HepG2 (cell line): ENCODE data around the gene SNAPC4. TPM values are rescaled to one million over a fixed set of nuclear protein-coding genes. Genes with fewer than 3 reads are reported as not detected.

ENCODE experiments used
- ATAC-seq: fragments of 200-7000 bp; cut with Tn5 transposase; 3 replicates; pipeline ENCODE4 v1.9.1; 2020; ENCODE audit warnings: mild to moderate bottlenecking, moderate library complexity
- BruUV-seq: library from RNA; stranded (reverse); fragments of 400-500 nt; replicated peaks from 2 replicates; lab custom pipeline; 2021; lab: Mats Ljungman, UMichigan
- CTCF ChIA-PET: fragments of 300-600 bp; formaldehyde crosslinking; extraction: SDS; loops from one replicate; lab custom pipeline; 2021; ENCODE audit warnings: low total read pairs, inconsistent platforms, low intra/inter-chr PET ratio; lab: Yijun Ruan, JAX
- POLR2A ChIA-PET: fragments of 350-600 bp; sonication (Branson Sonifier 250); formaldehyde crosslinking; loops from one replicate; lab custom pipeline; 2020; ENCODE audit warnings: antibody characterized with exemption, inconsistent platforms; lab: Yijun Ruan, JAX
- DNase-seq: peaks from one replicate; pipeline ENCODE4 v3.0.0-alpha.2; 2015; ENCODE audit warnings: low spot score
- FAIRE-seq: peaks from 3 replicates; lab custom pipeline; 2011; peaks lifted over from hg19 to GRCh38; lab: Jason Lieb, UNC
- H2AFZ ChIP-seq: one replicate; pipeline ENCODE4 v1.6.1; 2011; ENCODE audit warnings: low read length, inconsistent platforms
- H3K27ac ChIP-seq: fragments of 300-600 bp; 3 replicates; pipeline ENCODE4 v1.8.0; 2011; ENCODE audit warnings: mixed run types, mild to moderate bottlenecking, mixed read lengths, low read length, inconsistent platforms; ENCODE audit not compliant: insufficient read depth; ENCODE audit errors: extremely low read length
- H3K27me3 ChIP-seq, 2 experiments: fragments of 200-600 bp in 1 of 2; 2 replicates in 1 of 2; 3 replicates in 1 of 2; pipeline versions ENCODE4 v1.6.0 to v1.8.0; 2011; ENCODE audit warnings: low read length in 2 of 2, mild to moderate bottlenecking in 2 of 2, moderate library complexity in 2 of 2, inconsistent platforms in 1 of 2; ENCODE audit not compliant: insufficient read depth in 2 of 2, control insufficient read depth in 1 of 2
- H3K36me3 ChIP-seq, 2 experiments: fragments of 200-600 bp in 1 of 2; replicated peaks in 1 of 2; 2 replicates in 1 of 2; 3 replicates in 1 of 2; pipeline versions ENCODE4 v1.5.1 to v1.8.0; 2011; ENCODE audit warnings: low read length in 2 of 2, inconsistent platforms in 1 of 2; ENCODE audit not compliant: insufficient read depth in 2 of 2, control insufficient read depth in 1 of 2
- H3K4me1 ChIP-seq: 2 replicates; pipeline ENCODE4 v1.5.1; 2012; ENCODE audit warnings: low read length, inconsistent platforms; ENCODE audit not compliant: insufficient read depth
- H3K4me2 ChIP-seq: 2 replicates; pipeline ENCODE4 v1.6.0; 2011; ENCODE audit warnings: low read depth, low read length, inconsistent platforms
- H3K4me3 ChIP-seq, 3 experiments: fragments of 200-600 bp in 1 of 3; sonication (generic), shearing (Covaris generic) in 1 of 3; replicated peaks in 1 of 3; 2 replicates each; pipeline ENCODE4 v1.5.1; 2011 to 2016; ENCODE audit warnings: low read length in 3 of 3, inconsistent platforms in 2 of 3, low read depth in 2 of 3, mild to moderate bottlenecking in 2 of 3, control low read depth in 1 of 3, mixed read lengths in 1 of 3; ENCODE audit not compliant: insufficient read depth in 1 of 3
- H3K79me2 ChIP-seq: one replicate; pipeline ENCODE4 v1.6.1; 2011; ENCODE audit warnings: low read length, inconsistent platforms; ENCODE audit not compliant: insufficient read depth
- H3K9ac ChIP-seq: 2 replicates; pipeline ENCODE4 v1.6.0; 2011; ENCODE audit warnings: mild to moderate bottlenecking, low read depth, low read length, inconsistent platforms; ENCODE audit not compliant: insufficient read depth
- H3K9me3 ChIP-seq: 2 replicates; pipeline ENCODE4 v1.5.1; 2012; ENCODE audit warnings: mild to moderate bottlenecking, low read length
- H4K20me1 ChIP-seq: 2 replicates; pipeline ENCODE4 v1.6.0; 2011; ENCODE audit warnings: inconsistent platforms, mild to moderate bottlenecking, low read length, moderate library complexity; ENCODE audit not compliant: insufficient read depth
- AGO2 ChIP-seq: fragments of 200-400 bp; formaldehyde crosslinking; optimal IDR thresholded peaks from 2 replicates; pipeline ENCODE3; 2017; ENCODE audit warnings: mild to moderate bottlenecking, low read depth, low read length, moderate library complexity
- ATM ChIP-seq: fragments of 450-650 bp; IDR thresholded peaks from 2 replicates; pipeline ENCODE4 v1.7.1; 2017; ENCODE audit warnings: mild to moderate bottlenecking, borderline replicate concordance
- ETS1 ChIP-seq: sonication (generic); formaldehyde crosslinking; IDR thresholded peaks from 2 replicates; pipeline ENCODE4 v1.4.0; 2020; ENCODE audit warnings: missing genetic modification reagents
- GPN1 ChIP-seq: sonication (generic); formaldehyde crosslinking; IDR thresholded peaks from 2 replicates; pipeline ENCODE4 v1.5.1; 2020; ENCODE audit warnings: missing genetic modification reagents, borderline replicate concordance
- HMGA1 ChIP-seq: sonication (generic); formaldehyde crosslinking; conservative IDR thresholded peaks from 2 replicates; pipeline ENCODE4 v1.4.0; 2020; ENCODE audit warnings: missing genetic modification reagents
- JUNB ChIP-seq: sonication (generic); formaldehyde crosslinking; IDR thresholded peaks from 2 replicates; pipeline ENCODE4 v1.8.0; 2022; ENCODE audit warnings: missing genetic modification reagents, mild to moderate bottlenecking, borderline replicate concordance
- PHF20 ChIP-seq: sonication (generic); formaldehyde crosslinking; IDR thresholded peaks from 2 replicates; pipeline ENCODE4 v1.5.0; 2020; ENCODE audit warnings: mild to moderate bottlenecking, missing genetic modification reagents
- RXRA ChIP-seq: sonication (generic); formaldehyde crosslinking; IDR thresholded peaks from 2 replicates; pipeline ENCODE4 v1.5.1; 2020; ENCODE audit warnings: missing genetic modification reagents
- SIN3B ChIP-seq: fragments of 150-350 bp; IDR thresholded peaks from 2 replicates; pipeline ENCODE4 v1.6.1; 2014; ENCODE audit warnings: low read length
- TBX3 ChIP-seq: fragments of 450-650 bp; IDR thresholded peaks from 2 replicates; pipeline ENCODE4 v1.6.1; 2017; ENCODE audit warnings: antibody characterized with exemption, mild to moderate bottlenecking, inconsistent platforms, borderline replicate concordance
- TCF7L2 ChIP-seq: IDR thresholded peaks from 2 replicates; pipeline ENCODE4 v1.6.1; 2011; ENCODE audit warnings: mild to moderate bottlenecking, low read depth, low read length, moderate library complexity
- THAP11 ChIP-seq: IDR thresholded peaks from 2 replicates; pipeline ENCODE4 v1.6.1; 2016; ENCODE audit warnings: missing biosample characterization, missing genetic modification reagents
- XRCC5 ChIP-seq: fragments of 200-400 bp; formaldehyde crosslinking; optimal IDR thresholded peaks from 2 replicates; pipeline ENCODE3; 2017; ENCODE audit warnings: mild to moderate bottlenecking, low read length
- ZBTB1 ChIP-seq: sonication (generic); formaldehyde crosslinking; IDR thresholded peaks from 2 replicates; pipeline ENCODE4 v1.4.0; 2020; ENCODE audit warnings: missing genetic modification reagents, borderline replicate concordance
- ZNF263 ChIP-seq: sonication (generic); formaldehyde crosslinking; IDR thresholded peaks from 2 replicates; pipeline ENCODE4 v1.4.0; 2020; ENCODE audit warnings: missing genetic modification reagents
- ZNF510 ChIP-seq: sonication (generic); formaldehyde crosslinking; IDR thresholded peaks from 2 replicates; pipeline ENCODE4 v1.4.0; 2020; ENCODE audit warnings: low read depth, mild to moderate bottlenecking, missing genetic modification reagents
- ZNF704 ChIP-seq: sonication (generic); formaldehyde crosslinking; IDR thresholded peaks from 2 replicates; pipeline ENCODE4 v1.8.1; 2023; ENCODE audit warnings: mild to moderate bottlenecking, inconsistent platforms, moderate library complexity, missing genetic modification reagents, borderline replicate concordance
- ZNF780A ChIP-seq: sonication (generic); formaldehyde crosslinking; IDR thresholded peaks from 2 replicates; pipeline ENCODE4 v1.8.0; 2022; ENCODE audit warnings: mild to moderate bottlenecking, missing genetic modification reagents, moderate library complexity
- ZNF792 ChIP-seq: IDR thresholded peaks from 2 replicates; pipeline ENCODE4 v1.6.1; 2016
- WGBS: methylation state at CpG from one replicate; pipeline ENCODE4 v1.1.6; 2017; ENCODE audit warnings: low lambda C conversion rate; 5-methylcytosine and 5-hydroxymethylcytosine counted together
- in situ Hi-C: cut with HindIII; loops from 2 replicates; pipeline ENCODE4 v1.10.0; 2017; ENCODE audit warnings: low pct_unique_long_range_greater_than_20kb; ENCODE audit not compliant: extremely low pct_ligation_motif_present
- intact Hi-C: fragments of 100-400 bp; cut with micrococcal nuclease; formaldehyde crosslinking; loops from one replicate; pipeline ENCODE4 v1.10.0; 2022; ENCODE audit not compliant: unreplicated experiment
- polyA plus RNA-seq, 8 experiments: library from polyadenylated mRNA; depleted of rRNA in 3 of 8; stranded (reverse) in 7 of 8; unstranded in 1 of 8; fragments of >200 nt; fragmentation: Illumina TruSeq in 4 of 8; extraction: Trizol in 4 of 8; gene quantifications; 2 replicates each; pipeline versions ENCODE4 v1.2.1 to v1.2.3, GENCODE V29; 2011 to 2016; ENCODE audit warnings: low read depth in 4 of 8, missing spikeins in 1 of 8, mixed read lengths in 1 of 8; ENCODE audit not compliant: insufficient read depth in 1 of 8
- total RNA-seq, 5 experiments: library from RNA; depleted of rRNA; stranded (reverse); fragments of >200 nt; fragmentation: Illumina TruSeq; extraction: Trizol; gene quantifications; 2 replicates each; pipeline ENCODE4 v1.2.3, GENCODE V29; 2016; ENCODE audit warnings: low read depth in 1 of 5

Gene SNAPC4
- total and polyA plus RNA-seq, 2 of the 13 experiments (the other 11 are each of a cell fraction or from before 2014, with no cell fraction given), result 2.0 to 6.0 TPM

- H3K4me1 ChIP-seq, result 0 out of 2 replicates have a peak, but pooled peaks cover 7% of the 10 kb centered on the region
- no peak overlapping the region for H2AFZ ChIP-seq
- in situ Hi-C loops (no loop called here), intact Hi-C loops (no loop called here)
- DNase-seq (no peak), ATAC-seq (no peak), FAIRE-seq (no peak)
- H3K4me3 ChIP-seq, result no peak overlapping the region
- no peak overlapping the region for H3K9ac ChIP-seq
- H3K9me3 ChIP-seq, result no peaks in the 10 kb centered on the region
- ChIA-PET POLR2A (interaction anchor here (1.3 kb wide), 1 partner anchor 19 kb away, joined by 3 read pairs; the partner anchor contains the start of gene DNLZ), CTCF (no interaction called here)
- no peak overlapping the region for H3K27ac ChIP-seq
- BruUV-seq, result no TSS peak
- H3K27me3 ChIP-seq, result no peaks in the 10 kb centered on the region
- peaks cover 22 to 48% of the 10 kb centered on the region in 2 experiments; a peak in 3 of 5 replicates for H3K36me3 ChIP-seq
- H3K4me2 ChIP-seq, result no peak overlapping the region
- H4K20me1 ChIP-seq, result no peaks in the 10 kb centered on the region
- TF ChIP-seq AGO2 (peak; percentile 42), ZNF792 (CRISPR knock-in tag) (no peak)
- TF ChIP-seq, all 625 proteins: peak for 1
- no peaks in the 10 kb centered on the region for H3K79me2 ChIP-seq
- WGBS, result 94% methylated on average over 19 of the region's 25 CpGs
Measured at GRCh38 chr9:136381966-136382513, 17.9 kb downstream of the SNAPC4 start.

DNA sequence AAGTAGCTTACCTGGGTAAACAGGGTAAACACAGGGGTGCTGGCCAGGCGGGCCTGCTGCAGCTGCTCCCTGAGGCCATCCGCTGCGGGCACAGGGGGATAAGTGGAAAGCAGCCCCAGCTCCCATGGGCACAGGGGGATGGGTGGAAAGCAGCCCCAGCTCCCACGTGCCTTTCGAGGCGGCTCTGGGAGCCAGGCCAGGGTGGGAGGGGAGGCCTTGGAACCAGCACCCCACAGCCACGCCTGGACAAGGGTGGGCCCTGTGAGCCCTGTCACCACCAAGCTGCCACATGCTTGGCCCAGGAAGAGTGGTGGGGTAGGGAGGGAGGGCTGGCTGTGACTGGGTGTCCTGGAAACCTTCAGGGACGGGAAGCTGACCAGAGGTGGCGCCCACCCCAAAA, 18.7 kb downstream of the SNAPC4 start:
- BruUV-seq, result no TSS peak
- CTCF ChIA-PET, result no interaction called here
- H3K4me1 ChIP-seq, result 0 out of 2 replicates have a peak, but pooled peaks cover 7% of the 10 kb centered on the region
- WGBS, result 96% methylated on average over 3 of the region's 9 CpGs
- no peak for ATAC-seq
- no peak overlapping the region for H3K9ac ChIP-seq
- H3K9me3 ChIP-seq, result no peaks in the 10 kb centered on the region
- intact Hi-C loops, result no loop called here
- H2AFZ ChIP-seq, result no peak overlapping the region
- H3K27me3 ChIP-seq, result no peaks in the 10 kb centered on the region
- peaks cover 20 to 45% of the 10 kb centered on the region in 2 experiments; a peak in 3 of 5 replicates for H3K36me3 ChIP-seq
- no peak overlapping the region for H3K4me3 ChIP-seq
- POLR2A ChIA-PET, result interaction anchor here (1.3 kb wide), 1 partner anchor 18 kb away, joined by 3 read pairs; the partner anchor contains the start of gene DNLZ
- H3K27ac ChIP-seq, result no peak overlapping the region
- no peak for FAIRE-seq
- no peaks in the 10 kb centered on the region for H4K20me1 ChIP-seq
- H3K79me2 ChIP-seq, result no peaks in the 10 kb centered on the region
- H3K4me2 ChIP-seq, result no peak overlapping the region
- no peak for DNase-seq
- in situ Hi-C loops, result no loop called here
- no peak for TF ChIP-seq XRCC5
- TF ChIP-seq ZNF780A, result no peak
- no peak for TF ChIP-seq ZNF510 (CRISPR knock-in tag)
- TF ChIP-seq HMGA1 (CRISPR knock-in tag), result no peak
- TF ChIP-seq TCF7L2, result no peak
- TF ChIP-seq SIN3B, result no peak
- no peak for TF ChIP-seq PHF20 (CRISPR knock-in tag)
- no peak for TF ChIP-seq ZNF263 (CRISPR knock-in tag)
- TF ChIP-seq TBX3, result no peak
- TF ChIP-seq JUNB (CRISPR knock-in tag), result no peak
- TF ChIP-seq ATM, result no peak
- no peak for TF ChIP-seq ZNF704 (CRISPR knock-in tag)
- no peak for TF ChIP-seq ZBTB1 (CRISPR knock-in tag)
- no peak for TF ChIP-seq THAP11 (CRISPR knock-in tag)
- no peak for TF ChIP-seq ETS1 (CRISPR knock-in tag)
- TF ChIP-seq GPN1 (CRISPR knock-in tag), result no peak
- TF ChIP-seq RXRA, result no peak
